ENCODE data around the gene TECTA. TPM values are rescaled to one million over a fixed set of nuclear protein-coding genes. Genes with fewer than 3 reads are reported as not detected.

The TECTA gene
- total and polyA plus RNA-seq, 8 donors: 0.06 to 1.4 (median 0.25) TPM; not detected in 3

GRCh38 chr11:121068787-121069186 lies 32.3 kb upstream of the TECTA start:
- Histone ChIP-seq H3K36me3 (peaks cover 0 to 45% (median 39%) of the 10 kb centered on the region in 4 donors), H3K4me3 (no peak overlapping the region), H3K27ac (no peak overlapping the region), H3K4me1 (peaks cover 8 to 18% (median 12%) of the 10 kb centered on the region in 4 donors), H3K9me3 (no peaks in the 10 kb centered on the region), H3K27me3 (no peaks in the 10 kb centered on the region)
- 82 to 98% (median 92%) methylated on average over 5 to 6 of the region's 6 CpGs for WGBS, 5 donors
- no peak for TF ChIP-seq POLR2AphosphoS5 (IDR thresholded peaks at IDR 0.05)
- intact Hi-C loops (cut with DNase I; ENCODE audit: low total_unique reads): no loop called here
- DNase-seq: peak in 1 of 2 donors; percentile 6

- whole genome bisulfite sequencing, 5 donors: 50 to 57% (median 53%) methylated on average over 2 of the region's 2 CpGs
- intact Hi-C loops (cut with DNase I; ENCODE audit: low total_unique reads): no loop called here
Measured at GRCh38 chr11:121070951-121071845, 29.8 kb upstream of the TECTA start.

GRCh38 chr11:121071846-121072450 lies 29.1 kb upstream of the TECTA start:
- Histone ChIP-seq H3K4me1 (peaks cover 8 to 18% (median 12%) of the 10 kb centered on the region in 4 donors), H3K27me3 (no peaks in the 10 kb centered on the region), H3K9me3 (no peaks in the 10 kb centered on the region), H3K36me3 (peaks cover 0 to 40% (median 19%) of the 10 kb centered on the region in 4 donors), H3K27ac (peak overlapping the region in 1 of 5 donors; percentile 17), H3K4me3 (no peak overlapping the region)
- intact Hi-C loops (cut with DNase I; ENCODE audit: low total_unique reads): no loop called here
- peak in 1 of 2 donors; percentile 8 for DNase-seq
- WGBS, 5 donors: 31 to 46% (median 34%) methylated on average over 5 of the region's 5 CpGs
- TF ChIP-seq EP300 (IDR thresholded peaks at IDR 0.05) (no peak), POLR2A (IDR thresholded peaks at IDR 0.05) (no peak), CTCF (IDR thresholded peaks at IDR 0.05) (no peak), POLR2AphosphoS5 (IDR thresholded peaks at IDR 0.05) (no peak)

More at GRCh38 chr11:121070951-121071845, 29.8 kb upstream of the TECTA start:
- Histone ChIP-seq H3K27ac (peak overlapping the region in 1 of 5 donors; percentile 17), H3K4me3 (no peak overlapping the region), H3K4me1 (peaks cover 8 to 18% (median 12%) of the 10 kb centered on the region in 4 donors), H3K27me3 (no peaks in the 10 kb centered on the region), H3K9me3 (no peaks in the 10 kb centered on the region), H3K36me3 (peaks cover 0 to 40% (median 22%) of the 10 kb centered on the region in 4 donors)
- TF ChIP-seq EP300 (IDR thresholded peaks at IDR 0.05) (no peak), POLR2AphosphoS5 (IDR thresholded peaks at IDR 0.05) (no peak), POLR2A (IDR thresholded peaks at IDR 0.05) (no peak), CTCF (IDR thresholded peaks at IDR 0.05) (no peak)
- no peak for DNase-seq

- TF ChIP-seq POLR2AphosphoS5 (IDR thresholded peaks at IDR 0.05): no peak
- TF ChIP-seq POLR2A (IDR thresholded peaks at IDR 0.05): no peak
- no peak for TF ChIP-seq EP300 (IDR thresholded peaks at IDR 0.05)
- TF ChIP-seq CTCF (IDR thresholded peaks at IDR 0.05): no peak
- intact Hi-C loops (cut with DNase I; ENCODE audit: low total_unique reads): no loop called here
- 94 to 99% (median 98%) methylated on average over 3 of the region's 3 CpGs for WGBS, 5 donors
- H3K9me3 ChIP-seq: no peaks in the 10 kb centered on the region
- no peaks in the 10 kb centered on the region for H3K27me3 ChIP-seq
- DNase-seq: no peak
- H3K4me3 ChIP-seq: no peak overlapping the region
- no peaks in the 10 kb centered on the region for H3K4me1 ChIP-seq
- H3K27ac ChIP-seq: no peak overlapping the region
- peaks cover 0 to 24% (median 17%) of the 10 kb centered on the region in 4 donors for H3K36me3 ChIP-seq
Measured at GRCh38 chr11:121081321-121081720, 19.7 kb upstream of the TECTA start.
